ENCODE results near the gene SLC6A8.

SLC6A8 gene

DNA sequence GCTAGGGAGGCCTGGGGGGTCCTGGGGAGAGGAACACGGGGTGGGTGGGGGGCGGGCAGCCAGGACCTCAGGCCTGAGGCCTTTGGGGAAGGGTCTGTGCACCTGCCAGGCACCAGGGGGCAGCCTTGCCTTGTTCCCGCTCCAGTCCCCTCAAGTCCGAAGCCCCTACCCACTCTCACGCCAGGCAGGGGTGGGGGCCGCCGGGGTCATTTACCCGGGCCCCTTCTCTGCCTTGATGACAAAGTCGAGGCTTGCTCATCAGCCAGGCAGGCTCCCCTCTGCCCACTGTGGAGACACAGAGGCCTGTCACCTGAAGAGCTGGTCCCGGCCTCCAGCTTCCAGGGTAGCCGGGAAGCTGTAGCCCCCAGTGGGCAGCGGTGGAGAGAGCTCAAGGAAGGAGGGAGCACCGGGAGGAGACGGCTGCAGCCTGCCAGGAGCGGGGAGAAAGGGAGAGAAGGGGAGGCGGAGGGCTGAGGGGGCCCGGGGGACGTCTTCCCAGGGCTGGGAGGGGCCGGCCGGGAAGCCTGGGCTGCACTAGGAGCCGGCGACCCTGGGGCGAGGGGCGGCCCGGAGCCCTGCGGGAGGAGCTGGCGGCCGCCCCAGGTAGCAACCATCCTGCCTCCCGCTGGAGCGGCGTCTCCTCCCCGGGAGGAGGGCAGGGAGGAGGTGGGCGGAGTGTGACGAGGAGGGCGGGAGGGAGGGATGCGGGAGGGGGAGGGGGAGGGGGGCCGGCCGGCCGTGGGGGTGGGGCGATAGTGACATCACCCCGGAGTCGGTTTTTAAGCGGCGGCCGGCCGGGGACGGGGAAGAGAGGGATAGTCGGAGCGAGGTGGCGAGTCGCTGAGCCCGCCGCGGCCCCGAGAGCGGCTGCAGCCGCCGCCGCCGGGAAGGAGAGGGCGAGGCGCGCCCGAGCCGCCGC lies at the start of gene SLC6A8:
TSS of gene SLC6A8 (plus strand) at position 806 of the 919 bp plus-strand sequence. CDS start 649 bp downstream, outside the sequence.
- peak within 1 kb of the TSS; percentile 39 for H3K27ac ChIP-seq
- DNase-seq (ENCODE audit: low read depth, low spot score) = no peak

DNA sequence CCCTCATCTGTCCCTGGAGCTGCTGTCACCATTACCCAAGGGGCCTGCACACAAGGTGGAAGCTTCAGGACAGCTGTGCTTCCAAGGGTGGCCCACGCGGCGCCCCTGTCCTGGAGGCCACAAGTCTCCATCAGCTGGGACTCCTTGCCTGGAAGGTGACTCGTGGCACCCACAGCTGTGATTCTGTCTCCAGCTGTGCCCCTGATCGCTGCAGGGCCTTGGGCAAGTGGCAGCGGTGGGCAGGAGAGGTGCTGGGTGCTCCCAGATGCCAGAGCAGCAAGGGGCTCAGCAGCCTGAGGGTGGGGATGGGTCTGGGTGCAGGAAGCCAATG lies 49.7 kb upstream of the SLC6A8 start:
- no peak for DNase-seq (ENCODE audit: low read depth, low spot score)
- H3K27ac ChIP-seq = no peak overlapping the region

DNA sequence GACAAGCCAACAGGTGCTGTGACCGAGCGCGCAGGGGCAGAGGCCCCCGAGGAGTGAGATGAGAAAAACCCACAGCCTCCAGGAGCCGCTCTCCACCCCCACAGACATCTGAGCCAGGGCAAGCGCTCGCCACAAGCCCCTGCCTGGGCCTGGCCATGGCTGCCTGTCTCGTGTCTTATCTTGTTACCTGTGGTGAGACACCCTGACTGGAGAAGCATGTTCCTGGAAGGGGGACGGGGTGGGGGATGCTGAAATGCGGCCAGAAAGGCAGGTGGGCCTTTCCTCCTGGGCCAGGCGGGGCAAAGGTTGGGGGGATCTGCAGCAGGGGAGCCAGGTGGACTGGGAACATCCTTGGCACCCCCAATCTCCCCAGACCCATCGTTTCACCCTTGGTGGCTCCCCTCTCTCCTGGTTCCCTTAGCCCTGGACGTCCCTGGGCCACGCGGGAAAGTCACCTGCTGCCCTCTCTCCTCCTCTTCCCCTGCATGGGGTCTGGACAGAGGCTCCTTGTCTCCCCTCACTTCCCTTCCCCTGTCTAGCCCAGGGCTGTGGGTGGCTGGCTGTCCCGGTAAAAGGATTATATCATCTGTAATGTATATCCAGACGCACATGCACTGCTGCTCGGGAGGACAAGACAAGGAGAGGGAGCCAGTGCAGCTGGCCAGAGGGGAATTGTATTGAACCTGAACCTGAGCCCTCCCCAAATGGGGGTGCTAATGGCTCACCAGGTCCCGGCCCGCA lies 49.1 kb upstream of the SLC6A8 start:
- no peak overlapping the region for H3K27ac ChIP-seq
- DNase-seq (ENCODE audit: low read depth, low spot score) = no peak

DNA sequence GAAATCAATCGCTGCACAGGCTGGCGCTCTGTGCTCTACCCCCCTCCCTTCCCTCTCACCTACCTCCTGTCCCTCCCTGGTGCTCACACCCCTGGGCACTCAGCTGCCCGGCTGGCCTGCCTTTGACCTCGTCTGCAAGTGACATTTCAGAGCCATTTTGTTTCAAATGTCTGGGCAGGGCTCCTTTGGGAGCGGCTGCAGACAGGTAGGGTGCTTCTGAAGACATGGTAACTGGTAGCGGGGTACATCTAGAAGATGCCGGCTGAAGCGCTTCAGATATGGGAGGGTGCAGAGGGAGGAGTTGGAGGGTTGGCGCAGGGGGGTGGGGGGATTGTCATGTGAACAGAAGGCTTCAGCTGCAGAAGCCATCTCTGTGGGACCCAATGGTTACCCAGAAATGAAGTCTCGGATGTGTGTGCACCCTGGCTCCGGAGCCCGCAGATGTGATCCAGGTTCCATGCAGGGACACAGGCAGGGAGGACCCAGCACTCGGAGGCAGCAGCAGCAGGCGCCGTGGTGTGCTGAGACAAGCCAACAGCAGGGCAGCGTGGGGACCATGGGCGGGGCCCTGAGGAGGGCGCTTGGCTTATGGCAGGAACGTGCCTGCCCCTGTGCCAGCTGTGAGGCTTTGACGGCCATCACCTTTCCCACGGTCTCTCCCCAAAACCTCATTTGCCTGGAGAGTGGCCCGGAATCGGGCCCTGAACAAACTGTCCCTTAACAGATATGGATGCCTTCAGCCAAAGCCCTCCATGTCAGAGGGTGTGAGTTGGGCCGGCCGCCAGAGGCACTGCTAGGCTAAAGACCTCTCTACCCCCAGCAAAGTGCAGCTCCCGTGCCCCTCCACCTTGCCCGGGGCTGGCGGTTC lies 48.3 kb upstream of the SLC6A8 start:
- no peak overlapping the region for H3K27ac ChIP-seq
- DNase-seq (ENCODE audit: low read depth, low spot score) = no peak

DNA sequence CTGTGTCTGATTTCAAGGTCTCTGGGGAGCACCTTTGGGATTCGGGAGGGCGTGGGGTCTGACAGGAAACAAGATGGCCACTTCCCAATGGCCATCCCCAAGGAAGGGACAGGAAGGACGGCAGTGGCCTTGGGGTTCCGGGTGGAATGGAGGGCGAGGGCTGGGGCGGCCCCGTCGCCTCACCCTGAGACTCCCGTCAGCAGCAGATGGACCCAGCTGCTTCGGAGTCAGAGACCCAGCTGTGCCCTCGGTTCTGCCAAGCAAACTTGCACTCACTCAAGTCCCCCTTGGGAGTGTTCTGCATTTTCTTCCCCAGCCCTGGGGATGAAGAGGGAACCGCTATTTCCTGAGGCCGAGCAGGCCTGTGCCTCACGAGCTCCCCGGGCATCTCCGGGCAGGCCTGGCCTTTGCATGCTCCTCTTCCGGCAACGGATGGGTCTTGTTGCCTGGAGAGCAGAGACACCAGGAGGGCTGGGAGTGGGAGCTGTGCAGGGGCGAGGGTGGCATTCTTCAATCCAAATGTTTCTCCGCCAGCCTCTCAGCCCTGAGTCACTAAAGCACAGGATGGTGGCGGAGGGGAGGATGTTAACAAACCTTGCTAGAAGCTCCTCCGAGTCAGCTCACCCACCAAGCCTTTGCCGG lies 47.6 kb upstream of the SLC6A8 start:
- no peak for DNase-seq (ENCODE audit: low read depth, low spot score)
- H3K27ac ChIP-seq = no peak overlapping the region

GRCh38 chrX:153640736-153641575 lies 46.8 kb upstream of the SLC6A8 start:
- no peak for DNase-seq (ENCODE audit: low read depth, low spot score)

GRCh38 chrX:153641627-153642026 lies 46.1 kb upstream of the SLC6A8 start:
- DNase-seq (ENCODE audit: low read depth, low spot score) = no peak
- no peak overlapping the region for H3K27ac ChIP-seq

More at GRCh38 chrX:153640736-153641575, 46.8 kb upstream of the SLC6A8 start:
- H3K27ac ChIP-seq = no peak overlapping the region

- no peak overlapping the region for H3K27ac ChIP-seq
- DNase-seq (ENCODE audit: low read depth, low spot score) = no peak
Observed at GRCh38 chrX:153642051-153642654, 45.6 kb upstream of the SLC6A8 start.

- no peak for DNase-seq (ENCODE audit: low read depth, low spot score)
- H3K27ac ChIP-seq = no peak overlapping the region
Observed at GRCh38 chrX:153642655-153643430, 44.9 kb upstream of the SLC6A8 start.

GRCh38 chrX:153643431-153644351 lies 44.0 kb upstream of the SLC6A8 start:
- no peak overlapping the region for H3K27ac ChIP-seq
- no peak for DNase-seq (ENCODE audit: low read depth, low spot score)

GRCh38 chrX:153644356-153645125 lies 43.2 kb upstream of the SLC6A8 start:
- no peak for DNase-seq (ENCODE audit: low read depth, low spot score)
- H3K27ac ChIP-seq = no peak overlapping the region

DNA sequence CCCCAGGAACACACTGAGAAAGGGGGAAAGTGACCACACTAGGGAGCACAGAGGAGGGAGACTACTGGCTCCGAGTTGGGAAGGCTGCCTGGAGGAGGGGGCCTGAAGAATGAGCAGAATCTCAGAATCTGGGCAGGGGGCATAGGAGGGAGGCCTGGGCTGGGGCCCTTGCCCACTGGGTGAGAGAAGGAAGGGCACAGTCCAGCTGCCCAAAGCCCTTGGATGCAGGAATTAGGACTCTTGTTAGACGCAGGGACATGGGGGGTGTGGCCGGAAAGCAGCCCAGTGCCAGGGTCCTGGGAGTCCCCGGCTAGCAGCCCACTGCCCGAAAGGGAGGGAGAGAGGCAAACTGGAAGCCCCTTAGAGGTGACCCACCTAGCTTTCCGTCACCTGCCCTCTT lies 42.6 kb upstream of the SLC6A8 start:
- DNase-seq (ENCODE audit: low read depth, low spot score) = no peak
- no peak overlapping the region for H3K27ac ChIP-seq

GRCh38 chrX:153645921-153646488 lies 41.7 kb upstream of the SLC6A8 start:
- no peak for DNase-seq (ENCODE audit: low read depth, low spot score)
- no peak overlapping the region for H3K27ac ChIP-seq

DNA sequence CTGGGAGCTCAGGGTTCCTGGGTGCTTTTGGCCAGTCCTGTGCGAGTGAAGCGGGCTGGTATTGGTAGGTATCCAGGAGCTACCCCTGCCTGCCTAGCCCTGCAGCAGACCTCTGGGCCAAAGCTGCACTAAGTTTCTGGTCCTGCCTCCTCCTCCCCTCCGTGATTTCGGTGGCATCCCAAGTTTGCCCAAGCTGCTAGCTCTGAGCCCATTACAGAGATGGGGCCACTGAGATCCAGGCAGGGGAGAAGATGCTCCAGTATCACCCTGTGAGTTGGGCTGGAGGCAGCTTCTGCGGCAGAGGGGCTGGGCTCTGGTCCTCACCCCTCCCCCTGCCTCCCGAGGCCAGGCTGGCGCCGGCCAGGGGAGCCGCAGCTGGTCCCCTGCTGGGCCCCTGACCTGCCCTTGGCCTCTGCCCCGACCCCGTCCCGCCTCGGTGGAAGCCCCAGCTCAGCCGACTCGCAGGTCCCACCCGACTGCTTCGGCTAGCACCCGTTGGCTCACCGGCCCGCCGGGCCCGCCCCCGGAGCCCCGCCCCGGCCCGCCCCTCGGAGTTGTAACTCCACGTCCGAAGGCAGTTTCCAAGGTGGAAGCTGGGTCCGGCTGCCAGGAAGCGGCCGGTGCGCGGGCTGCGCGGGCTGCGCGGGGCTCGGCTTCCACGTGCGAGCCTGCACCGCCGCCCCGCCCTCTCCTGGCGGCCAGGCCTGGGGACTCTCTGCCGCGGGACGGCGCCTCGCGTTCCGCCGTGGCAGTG lies 40.9 kb upstream of the SLC6A8 start, which contains the start of gene DUSP9:
TSS of gene DUSP9 (plus strand) at position 584 of the 754 bp plus-strand sequence. CDS start 751 bp downstream, outside the sequence.
- no peak within 1 kb of the TSS for H3K27ac ChIP-seq
- DNase-seq (ENCODE audit: low read depth, low spot score) = no peak
